ENCODE measurements around the gene ZNF574. TPM values are rescaled to one million over a fixed set of nuclear protein-coding genes. Genes with fewer than 3 reads are reported as not detected.

ZNF574 gene
- total RNA-seq, 1 experiment from 2014 or later: 27.5 TPM

GRCh38 chr19:42117076-42117475 lies 41.1 kb downstream of the ZNF574 start:
- Histone ChIP-seq H3K9me3 (ENCODE audit: low read depth, low read length, poor library complexity, severe bottlenecking) (no peaks in the 10 kb centered on the region), H3K4me1 (ENCODE audit: insufficient read depth, low read length, poor library complexity, severe bottlenecking) (peaks cover 25% of the 10 kb centered on the region), H3K27me3 (replicated peaks; ENCODE audit: insufficient read depth, low read depth, low read length, poor library complexity) (no peaks in the 10 kb centered on the region), H3K27ac (ENCODE audit: low read depth, low read length, poor library complexity, severe bottlenecking) (no peak overlapping the region), H3K36me3 (ENCODE audit: insufficient read depth, low read length, poor library complexity, severe bottlenecking) (no peaks in the 10 kb centered on the region), H3K4me3 (ENCODE audit: low read depth, low read length, poor library complexity, severe bottlenecking) (no peak overlapping the region)
- BruUV-seq (replicated peaks): no TSS peak
- CTCF ChIA-PET: no interaction called here
- intact Hi-C loops (cut with micrococcal nuclease; ENCODE audit: unreplicated experiment): no loop called here
- no peak for DNase-seq (ENCODE audit: low spot score)
- TF ChIP-seq EZH2 (IDR thresholded peaks at IDR 0.05; ENCODE audit: borderline replicate concordance, low read depth, low read length, poor library complexity, severe bottlenecking): no peak
- TF ChIP-seq CTCF (conservative IDR thresholded peaks at IDR 0.05; ENCODE audit: low read depth, low read length): no peak
- POLR2A ChIA-PET (ENCODE audit: low non-redundant PET): no interaction called here

DNA sequence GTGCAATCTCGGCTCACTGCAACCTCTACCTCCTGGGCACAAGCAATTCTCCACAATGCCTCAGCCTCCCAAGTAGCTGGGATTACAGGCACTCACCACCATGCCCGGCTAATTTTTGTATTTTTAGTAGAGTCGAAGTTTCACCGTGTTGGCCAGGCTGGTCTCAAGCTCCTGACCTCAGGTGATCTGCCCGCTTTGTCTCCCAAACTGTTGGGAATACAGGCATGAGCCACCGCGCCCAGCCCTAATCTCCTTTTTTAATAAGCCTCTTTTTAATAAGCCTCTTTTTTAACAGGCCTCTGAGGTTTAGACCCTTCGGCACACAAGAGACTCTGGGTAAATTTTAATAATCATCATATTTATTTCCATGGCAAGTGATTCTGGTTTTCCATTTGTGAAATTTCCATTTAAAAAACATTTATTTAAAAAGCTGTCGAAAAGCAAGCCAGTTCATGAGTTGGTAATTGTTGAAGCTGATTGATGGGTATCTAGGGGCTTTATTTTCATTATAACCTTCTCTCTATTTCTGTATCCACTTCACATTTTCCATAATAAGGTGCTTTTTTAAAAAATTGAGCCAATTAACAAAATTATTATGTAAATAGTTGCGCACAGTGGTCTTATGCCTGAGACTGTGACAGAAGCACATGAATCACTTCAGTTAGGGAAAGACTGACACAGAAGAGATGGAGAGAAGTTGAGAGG lies 44.5 kb downstream of the ZNF574 start:
- no TSS peak for BruUV-seq (replicated peaks)
- intact Hi-C loops (cut with micrococcal nuclease; ENCODE audit: unreplicated experiment): no loop called here
- Histone ChIP-seq H3K4me3 (ENCODE audit: low read depth, low read length, poor library complexity, severe bottlenecking) (no peak overlapping the region), H3K27me3 (replicated peaks; ENCODE audit: insufficient read depth, low read depth, low read length, poor library complexity) (no peaks in the 10 kb centered on the region), H3K36me3 (ENCODE audit: insufficient read depth, low read length, poor library complexity, severe bottlenecking) (no peaks in the 10 kb centered on the region), H3K4me1 (ENCODE audit: insufficient read depth, low read length, poor library complexity, severe bottlenecking) (peaks cover 11% of the 10 kb centered on the region), H3K9me3 (ENCODE audit: low read depth, low read length, poor library complexity, severe bottlenecking) (no peaks in the 10 kb centered on the region), H3K27ac (ENCODE audit: low read depth, low read length, poor library complexity, severe bottlenecking) (no peak overlapping the region)
- TF ChIP-seq EZH2 (IDR thresholded peaks at IDR 0.05; ENCODE audit: borderline replicate concordance, low read depth, low read length, poor library complexity, severe bottlenecking): no peak
- TF ChIP-seq CTCF (conservative IDR thresholded peaks at IDR 0.05; ENCODE audit: low read depth, low read length): no peak
- DNase-seq (ENCODE audit: low spot score): no peak
- POLR2A ChIA-PET (ENCODE audit: low non-redundant PET): no interaction called here
- CTCF ChIA-PET: no interaction called here

- H3K36me3 ChIP-seq (ENCODE audit: insufficient read depth, low read length, poor library complexity, severe bottlenecking): no peaks in the 10 kb centered on the region
- H3K27me3 ChIP-seq (replicated peaks; ENCODE audit: insufficient read depth, low read depth, low read length, poor library complexity): no peaks in the 10 kb centered on the region
- H3K4me3 ChIP-seq (ENCODE audit: low read depth, low read length, poor library complexity, severe bottlenecking): no peak overlapping the region
- BruUV-seq (replicated peaks): no TSS peak
- no peak overlapping the region for H3K27ac ChIP-seq (ENCODE audit: low read depth, low read length, poor library complexity, severe bottlenecking)
- ChIA-PET CTCF (no interaction called here), POLR2A (ENCODE audit: low non-redundant PET) (no interaction called here)
- peaks cover 11% of the 10 kb centered on the region for H3K4me1 ChIP-seq (ENCODE audit: insufficient read depth, low read length, poor library complexity, severe bottlenecking)
- DNase-seq (ENCODE audit: low spot score): no peak
- TF ChIP-seq CTCF (conservative IDR thresholded peaks at IDR 0.05; ENCODE audit: low read depth, low read length): no peak
- no peak for TF ChIP-seq EZH2 (IDR thresholded peaks at IDR 0.05; ENCODE audit: borderline replicate concordance, low read depth, low read length, poor library complexity, severe bottlenecking)
- intact Hi-C loops (cut with micrococcal nuclease; ENCODE audit: unreplicated experiment): no loop called here
- no peaks in the 10 kb centered on the region for H3K9me3 ChIP-seq (ENCODE audit: low read depth, low read length, poor library complexity, severe bottlenecking)
Observed at GRCh38 chr19:42121036-42121621, 45.2 kb downstream of the ZNF574 start.
